Hepatocyte (in vitro differentiated cells): Measurements from ENCODE around the gene FGF12.

Source experiments
- EZH2phosphoT487 ChIP-seq: fragments of 200-600 bp; sonication (generic); IDR thresholded peaks from one replicate; pipeline ENCODE4 v1.6.1; 2018; ENCODE audit warnings: antibody characterized with exemption, mild to moderate bottlenecking, low read depth, moderate library complexity; ENCODE audit not compliant: unreplicated experiment, severe bottlenecking
- TF ChIP-seq, protein P1 (sequence below): fragments of 200-600 bp; sonication (generic); IDR thresholded peaks from 2 replicates; pipeline ENCODE4 v1.5.1; 2016; ENCODE audit warnings: antibody characterized with exemption, mild to moderate bottlenecking; ENCODE audit not compliant: poor library complexity

DNA sequence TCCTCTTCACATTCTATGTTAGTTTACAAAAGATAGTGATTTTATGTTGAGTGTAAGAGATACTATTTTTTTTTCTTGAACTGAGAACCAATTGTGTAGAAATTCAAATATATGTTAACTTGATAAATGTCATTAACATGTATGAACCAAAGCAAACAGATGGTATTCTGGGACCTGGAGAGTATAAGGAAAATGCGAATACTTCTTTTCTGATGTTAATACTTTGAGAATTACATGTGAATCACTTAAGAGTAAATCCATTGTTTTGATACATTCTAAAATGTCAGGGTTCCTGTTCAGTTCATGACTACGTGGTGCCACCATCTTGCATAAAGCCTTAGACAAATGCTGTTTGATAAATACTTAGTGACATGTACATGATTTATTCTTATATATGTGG is 541.3 kb downstream of the FGF12 start:
- TF ChIP-seq, protein P1, sequence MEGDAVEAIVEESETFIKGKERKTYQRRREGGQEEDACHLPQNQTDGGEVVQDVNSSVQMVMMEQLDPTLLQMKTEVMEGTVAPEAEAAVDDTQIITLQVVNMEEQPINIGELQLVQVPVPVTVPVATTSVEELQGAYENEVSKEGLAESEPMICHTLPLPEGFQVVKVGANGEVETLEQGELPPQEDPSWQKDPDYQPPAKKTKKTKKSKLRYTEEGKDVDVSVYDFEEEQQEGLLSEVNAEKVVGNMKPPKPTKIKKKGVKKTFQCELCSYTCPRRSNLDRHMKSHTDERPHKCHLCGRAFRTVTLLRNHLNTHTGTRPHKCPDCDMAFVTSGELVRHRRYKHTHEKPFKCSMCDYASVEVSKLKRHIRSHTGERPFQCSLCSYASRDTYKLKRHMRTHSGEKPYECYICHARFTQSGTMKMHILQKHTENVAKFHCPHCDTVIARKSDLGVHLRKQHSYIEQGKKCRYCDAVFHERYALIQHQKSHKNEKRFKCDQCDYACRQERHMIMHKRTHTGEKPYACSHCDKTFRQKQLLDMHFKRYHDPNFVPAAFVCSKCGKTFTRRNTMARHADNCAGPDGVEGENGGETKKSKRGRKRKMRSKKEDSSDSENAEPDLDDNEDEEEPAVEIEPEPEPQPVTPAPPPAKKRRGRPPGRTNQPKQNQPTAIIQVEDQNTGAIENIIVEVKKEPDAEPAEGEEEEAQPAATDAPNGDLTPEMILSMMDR, result no peak
- TF ChIP-seq EZH2phosphoT487, result no peak
